Upper lobe of left lung (tissue), 6 donors: Measurements from ENCODE around the gene LYPD6B. TPM values are rescaled to one million over a fixed set of nuclear protein-coding genes. Genes with fewer than 3 reads are reported as not detected.
A peak's percentile ranks its signal among the peaks of the same experiment; 100 is the strongest.

Experiments used
- ATAC-seq, 2 donors: fragments of 200-7000 bp; cut with Tn5 transposase; one replicate each; pipeline ENCODE4 v1.9.1; 2022; ENCODE audit warnings: mild to moderate bottlenecking in 2 of 2, moderate library complexity in 2 of 2; ENCODE audit not compliant: low FRiP score in 2 of 2
- DNase-seq, 2 donors: peaks; one replicate each; pipeline ENCODE4 v3.0.0-alpha.2; 2019 to 2020
- H3K27ac ChIP-seq, 4 donors: fragments of 200-600 bp; sonication (generic); one replicate each; pipeline ENCODE4 v1.5.1; 2016 to 2019
- H3K27me3 ChIP-seq, 4 donors: fragments of 200-600 bp; sonication (generic); one replicate each; pipeline ENCODE4 v1.5.1; 2017 to 2019
- H3K36me3 ChIP-seq, 4 donors: fragments of 200-600 bp; sonication (generic); one replicate each; pipeline ENCODE4 v1.5.1; 2016 to 2019
- H3K4me1 ChIP-seq, 4 donors: fragments of 200-600 bp; sonication (generic); one replicate each; pipeline ENCODE4 v1.5.1; 2018 to 2019
- H3K4me3 ChIP-seq, 4 donors: fragments of 200-600 bp; sonication (generic); one replicate each; pipeline ENCODE4 v1.5.1; 2017 to 2019; ENCODE audit warnings: mild to moderate bottlenecking in 2 of 4, moderate library complexity in 1 of 4
- H3K9me3 ChIP-seq, 4 donors: fragments of 200-600 bp; sonication (generic); one replicate each; pipeline ENCODE4 v1.5.1; 2018 to 2019
- CTCF ChIP-seq, 6 experiments: fragments of 450-650 bp in 4 of 6; fragments of 200-600 bp in 2 of 6; sonication (generic) in 2 of 6; IDR thresholded peaks; one replicate each; pipeline ENCODE4 v1.5.1; 2016 to 2019; ENCODE audit warnings: antibody characterized with exemption in 6 of 6
- EP300 ChIP-seq, 4 donors: sonication (generic); formaldehyde crosslinking; IDR thresholded peaks; one replicate each; pipeline ENCODE4 v1.5.1; 2017; ENCODE audit warnings: antibody characterized with exemption in 4 of 4, control low read depth in 2 of 4
- POLR2A ChIP-seq, 4 donors: fragments of 450-650 bp; IDR thresholded peaks; one replicate each; pipeline ENCODE4 v1.5.1; 2016 to 2017; ENCODE audit warnings: antibody characterized with exemption in 4 of 4, mild to moderate bottlenecking in 2 of 4
- POLR2AphosphoS5 ChIP-seq, 2 donors: sonication (generic); formaldehyde crosslinking; IDR thresholded peaks; one replicate each; pipeline ENCODE4 v1.5.1; 2017; ENCODE audit warnings: antibody characterized with exemption in 2 of 2
- WGBS, 2 donors: methylation state at CpG; one replicate each; pipeline ENCODE4 v1.1.5; 2017 to 2018; 5-methylcytosine and 5-hydroxymethylcytosine counted together
- total RNA-seq, 6 donors: library from RNA; depleted of rRNA in 4 of 6; stranded (reverse); fragments of >200 nt in 4 of 6; gene quantifications; one replicate each; pipeline versions ENCODE4 v1.1.0 to v1.2.1, GENCODE V29; 2016 to 2021
- donor health status: DM: no; HTN: no; CAD: no; lungs with moderate emphysema.
- donor health status: DM: no; HTN: yes; CAD: no; lungs with severe emphysema.

LYPD6B gene
- total RNA-seq, 6 donors from 2014 or later, result 0.43 to 6.7 (median 1.1) TPM; not detected in 2

GRCh38 chr2:149075105-149075504, 36.6 kb downstream of the LYPD6B start:
- no peak for DNase-seq
- TF ChIP-seq POLR2A (IDR thresholded peaks at IDR 0.05) (no peak), POLR2AphosphoS5 (IDR thresholded peaks at IDR 0.05) (no peak), EP300 (IDR thresholded peaks at IDR 0.05) (no peak), CTCF (IDR thresholded peaks at IDR 0.05) (no peak)
- ATAC-seq, result no peak
- no peaks in the 10 kb centered on the region for H3K36me3 ChIP-seq
- WGBS, 2 donors, result 32 to 41% methylated on average over 2 of the region's 2 CpGs
- H3K9me3 ChIP-seq, result no peaks in the 10 kb centered on the region
- no peak overlapping the region for H3K27ac ChIP-seq
- no peak overlapping the region for H3K4me3 ChIP-seq
- no peaks in the 10 kb centered on the region for H3K27me3 ChIP-seq
- peaks cover 2 to 10% (median 7%) of the 10 kb centered on the region in 4 donors for H3K4me1 ChIP-seq

- WGBS, 2 donors, result 69 to 86% methylated on average over 10 of the region's 10 CpGs
- TF ChIP-seq POLR2AphosphoS5 (IDR thresholded peaks at IDR 0.05) (no peak), POLR2A (IDR thresholded peaks at IDR 0.05) (no peak), EP300 (IDR thresholded peaks at IDR 0.05) (no peak), CTCF (IDR thresholded peaks at IDR 0.05) (no peak)
- ATAC-seq (peak in 1 of 2 donors; percentile 43), DNase-seq (no peak)
- Histone ChIP-seq H3K36me3 (no peaks in the 10 kb centered on the region), H3K27ac (no peak overlapping the region), H3K27me3 (no peaks in the 10 kb centered on the region), H3K9me3 (no peaks in the 10 kb centered on the region), H3K4me1 (peaks cover 2 to 10% (median 6%) of the 10 kb centered on the region in 4 donors), H3K4me3 (peak overlapping the region in 1 of 4 donors; percentile 4)
These were observed 37.4 kb downstream of the LYPD6B start for GRCh38 chr2:149075853-149076252.

- no peaks in the 10 kb centered on the region for H3K9me3 ChIP-seq
- TF ChIP-seq EP300 (IDR thresholded peaks at IDR 0.05), result no peak
- no peak for TF ChIP-seq POLR2A (IDR thresholded peaks at IDR 0.05)
- TF ChIP-seq CTCF (IDR thresholded peaks at IDR 0.05), result no peak
- no peak for TF ChIP-seq POLR2AphosphoS5 (IDR thresholded peaks at IDR 0.05)
- H3K27me3 ChIP-seq, result no peaks in the 10 kb centered on the region
- H3K4me3 ChIP-seq, result no peak overlapping the region
- no peaks in the 10 kb centered on the region for H3K36me3 ChIP-seq
- 35 to 56% methylated on average over 5 of the region's 5 CpGs for WGBS, 2 donors
- ATAC-seq, result no peak
- H3K4me1 ChIP-seq, result peaks cover 2 to 10% (median 7%) of the 10 kb centered on the region in 4 donors
- H3K27ac ChIP-seq, result no peak overlapping the region
- DNase-seq, result no peak
These were observed 38.4 kb downstream of the LYPD6B start for GRCh38 chr2:149076863-149077412.

- ATAC-seq, result no peak
- 74 to 79% methylated on average over 3 of the region's 3 CpGs for WGBS, 2 donors
These were observed 39.4 kb downstream of the LYPD6B start for GRCh38 chr2:149077861-149078260.

More at GRCh38 chr2:149077861-149078260, 39.4 kb downstream of the LYPD6B start:
- H3K4me1 ChIP-seq, result peaks cover 2 to 15% (median 11%) of the 10 kb centered on the region in 4 donors
- no peaks in the 10 kb centered on the region for H3K27me3 ChIP-seq
- TF ChIP-seq POLR2AphosphoS5 (IDR thresholded peaks at IDR 0.05) (no peak), CTCF (IDR thresholded peaks at IDR 0.05) (no peak), POLR2A (IDR thresholded peaks at IDR 0.05) (no peak), EP300 (IDR thresholded peaks at IDR 0.05) (no peak)
- no peak for DNase-seq
- no peaks in the 10 kb centered on the region for H3K9me3 ChIP-seq
- no peaks in the 10 kb centered on the region for H3K36me3 ChIP-seq
- H3K4me3 ChIP-seq, result no peak overlapping the region
- no peak overlapping the region for H3K27ac ChIP-seq
